Dermis blood vessel endothelial cell (primary cell): ENCODE data around the gene CPT2. TPM values are rescaled to one million over a fixed set of nuclear protein-coding genes. Genes with fewer than 3 reads are reported as not detected.

Source experiments
- DNase-seq: peaks from one replicate; pipeline ENCODE4 v3.0.0; 2010
- total RNA-seq: library from RNA; depleted of rRNA; stranded (reverse); fragments of >200 nt; gene quantifications from 2 replicates; pipeline ENCODE4 v1.2.3, GENCODE V29; 2014

Gene CPT2
- total RNA-seq = 12.4 and 14.8 TPM in 2 replicates

- DNase-seq = peak; percentile 84
Measured at GRCh38 chr1:53196485-53197290, at the start of gene CPT2. Gene CPT2 (plus strand): TSS chr1:53196824. CDS start chr1:53196944, 120 bp downstream.

DNA sequence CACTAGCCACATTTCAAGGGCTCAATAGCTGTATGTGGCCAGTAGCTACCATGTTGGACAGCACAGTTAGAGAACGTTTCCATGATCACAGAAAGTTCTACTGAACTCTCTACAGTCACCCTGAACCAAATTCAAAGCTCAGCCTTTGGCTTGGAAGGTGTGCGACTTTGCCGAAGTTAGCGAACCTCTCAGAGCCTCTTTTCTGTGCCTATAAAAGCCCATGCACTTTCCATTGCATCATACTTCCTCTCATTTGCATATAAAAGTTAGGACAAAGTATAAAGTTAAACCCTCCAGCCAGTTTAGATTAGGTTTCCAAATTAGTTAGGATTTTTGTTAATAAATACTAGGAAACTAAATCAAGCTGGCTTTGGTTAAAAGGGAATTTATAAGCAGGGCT lies 49.5 kb upstream of the CPT2 start:
- no peak for DNase-seq

- no peak for DNase-seq
Measured at GRCh38 chr1:53148123-53148522, 48.5 kb upstream of the CPT2 start.

GRCh38 chr1:53153752-53154151 lies 42.9 kb upstream of the CPT2 start:
- DNase-seq = no peak

DNA sequence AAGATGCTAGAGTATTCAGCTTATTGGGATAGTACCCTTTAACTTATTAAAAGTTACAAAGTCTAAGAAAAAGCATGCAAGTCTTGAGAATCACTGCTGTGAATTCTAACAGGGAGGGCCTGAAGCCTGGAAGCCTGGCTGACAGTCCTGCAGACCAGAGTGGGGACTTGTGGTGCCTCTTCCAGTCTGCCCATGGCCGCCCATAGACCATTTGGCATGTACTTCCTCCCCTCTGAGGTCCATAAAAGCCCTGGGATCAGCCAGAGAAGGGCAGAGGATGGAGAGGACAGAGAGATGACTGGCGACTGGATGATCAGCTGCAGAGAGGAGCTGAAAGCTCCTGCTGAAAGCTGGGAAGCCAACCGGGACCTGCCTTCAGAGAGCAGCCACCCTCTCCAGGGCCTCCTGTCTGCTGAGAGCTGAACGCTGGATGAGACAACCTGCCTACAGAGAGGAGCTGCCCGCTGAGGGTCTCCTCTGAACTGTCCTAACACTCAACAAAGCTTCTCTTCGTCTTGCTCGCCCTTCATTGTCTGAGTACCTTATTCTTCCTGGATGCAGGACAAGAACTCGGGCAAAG lies 41.7 kb upstream of the CPT2 start:
- no peak for DNase-seq

DNA sequence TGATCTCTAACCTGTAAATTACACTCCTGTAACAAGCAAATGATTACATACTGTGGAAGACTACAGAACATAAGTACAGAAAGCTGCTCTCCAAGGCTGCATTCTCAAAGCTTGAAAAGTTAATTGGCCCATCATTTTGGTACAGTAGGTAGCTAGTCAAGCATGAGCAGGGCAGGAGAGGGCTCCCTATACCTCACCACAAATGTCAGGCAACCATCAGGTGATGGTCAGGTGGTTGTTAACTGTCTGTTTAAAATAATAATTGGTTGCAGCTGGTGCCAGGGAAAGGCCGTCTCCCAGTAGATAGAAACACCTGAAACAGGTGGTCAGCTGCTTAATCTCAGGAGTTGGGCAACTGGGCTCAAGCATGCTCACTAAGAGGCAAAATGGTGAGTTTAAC lies 41.1 kb upstream of the CPT2 start:
- DNase-seq = no peak

DNA sequence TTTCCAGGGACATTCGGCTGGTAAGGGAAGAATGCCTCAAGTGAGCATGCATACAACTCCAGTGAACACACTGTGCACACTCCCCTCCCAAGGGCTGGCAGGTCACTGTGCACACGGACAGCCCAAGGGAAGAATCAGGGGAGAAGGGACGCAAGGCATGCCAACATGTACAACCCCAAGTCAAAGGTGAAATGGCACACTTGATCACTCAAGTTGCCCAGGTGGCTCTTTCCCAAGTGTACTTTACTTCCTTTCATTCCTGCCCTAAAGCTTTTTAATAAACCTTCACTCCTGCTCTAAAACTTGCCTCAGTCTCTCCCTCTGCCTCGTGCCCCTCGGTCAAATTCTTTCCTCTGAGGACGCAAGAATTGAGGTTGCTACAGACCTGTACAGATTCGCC lies 40.7 kb upstream of the CPT2 start:
- no peak for DNase-seq

DNA sequence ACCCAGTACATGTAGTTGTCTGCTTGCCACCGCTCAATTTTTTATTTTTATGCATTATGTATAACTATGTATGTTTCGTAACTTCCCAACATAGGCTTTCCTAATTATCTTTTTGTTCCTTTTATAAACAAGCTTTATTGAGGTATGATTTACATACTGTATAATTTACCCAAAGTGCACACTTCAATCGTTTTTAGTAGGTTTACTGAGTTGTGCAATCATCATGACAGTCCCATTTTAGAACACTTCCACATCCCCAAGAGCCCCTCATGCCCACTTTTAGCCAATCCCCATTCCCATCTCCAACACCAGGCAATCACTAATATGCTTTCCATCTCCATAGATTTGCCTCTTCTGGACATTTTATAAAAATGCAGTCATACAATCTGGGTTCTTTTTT lies 39.8 kb upstream of the CPT2 start:
- DNase-seq = no peak

DNA sequence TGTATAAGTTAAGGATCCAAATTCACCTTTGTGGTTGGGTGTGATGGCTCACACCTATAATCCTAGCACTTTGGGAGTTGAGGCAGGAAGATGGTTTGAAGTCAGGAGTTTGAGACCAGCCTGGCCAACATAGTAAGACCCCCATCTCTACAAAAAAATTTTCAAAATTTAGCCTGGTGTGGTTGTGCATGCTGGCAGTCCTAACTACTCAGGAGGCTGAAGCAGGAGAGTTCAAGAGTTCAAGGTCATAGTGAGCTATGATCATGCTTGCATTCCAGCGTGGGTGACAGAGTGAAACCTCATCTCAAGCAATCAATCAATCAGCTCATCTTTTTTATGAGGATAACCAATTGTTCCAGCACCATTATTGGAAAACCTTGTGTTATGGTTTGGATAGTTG lies 37.7 kb upstream of the CPT2 start:
- no peak for DNase-seq

GRCh38 chr1:53160924-53161378 lies 35.7 kb upstream of the CPT2 start:
- DNase-seq = no peak

GRCh38 chr1:53162621-53163020 lies 34.0 kb upstream of the CPT2 start:
- no peak for DNase-seq

- no peak for DNase-seq
Measured at GRCh38 chr1:53163291-53163768, 33.3 kb upstream of the CPT2 start.

DNA sequence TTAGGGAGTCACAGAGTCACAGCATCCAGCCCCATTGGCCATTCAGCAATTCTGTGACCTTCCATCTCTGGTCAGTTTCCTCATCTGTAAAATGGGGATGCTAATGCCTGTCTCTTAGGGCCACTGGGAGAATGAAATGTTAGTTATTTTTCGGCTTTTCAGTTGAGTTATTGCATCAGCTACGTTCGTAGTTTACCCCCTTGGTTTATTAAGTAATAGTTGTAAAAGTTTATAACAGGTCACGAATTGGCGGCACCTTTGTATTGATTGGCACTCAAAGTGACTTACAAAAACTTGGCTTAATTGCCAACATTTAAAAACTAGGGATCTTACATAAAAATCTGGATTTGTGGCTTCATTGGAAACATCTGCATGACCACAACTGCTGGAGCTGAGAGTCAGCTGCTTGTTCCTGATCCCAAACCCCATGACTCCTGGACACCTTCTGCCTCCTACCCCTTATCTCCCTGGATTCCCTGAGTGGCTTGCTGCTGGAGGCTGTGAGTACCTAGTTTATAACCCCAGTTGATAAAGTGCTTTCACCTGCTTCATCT lies 31.1 kb upstream of the CPT2 start:
- DNase-seq = no peak

GRCh38 chr1:53166366-53166765 lies 30.3 kb upstream of the CPT2 start:
- DNase-seq = no peak

- DNase-seq = no peak
Measured at GRCh38 chr1:53166912-53167311, 29.7 kb upstream of the CPT2 start.

- DNase-seq = peak; percentile 35
Measured at GRCh38 chr1:53172426-53173128, 24.0 kb upstream of the CPT2 start.

- DNase-seq = no peak
Measured at GRCh38 chr1:53174971-53175913, 21.4 kb upstream of the CPT2 start.

GRCh38 chr1:53176452-53177208 lies 20.0 kb upstream of the CPT2 start:
- no peak for DNase-seq

- no peak for DNase-seq
Measured at GRCh38 chr1:53180226-53180625, 16.4 kb upstream of the CPT2 start.

DNA sequence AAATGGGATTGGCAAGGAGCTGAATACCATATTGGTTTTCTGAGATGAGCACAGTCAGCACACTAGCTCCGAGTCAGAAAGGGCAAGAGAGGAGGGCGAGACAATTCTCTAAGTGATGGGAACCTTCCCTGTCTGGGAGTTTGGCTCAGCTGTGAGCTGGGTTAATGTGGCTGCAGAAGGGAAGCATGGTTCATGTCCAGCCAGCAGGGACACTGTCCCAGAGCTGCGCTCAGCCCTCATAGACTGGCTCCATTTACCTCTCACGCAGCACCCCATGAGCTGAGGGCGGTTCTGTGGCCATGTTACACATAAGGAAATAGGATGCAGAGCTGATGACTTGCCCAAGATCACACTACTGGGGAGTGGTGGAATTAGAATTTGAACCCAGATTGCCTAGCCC lies 15.7 kb upstream of the CPT2 start:
- no peak for DNase-seq

DNA sequence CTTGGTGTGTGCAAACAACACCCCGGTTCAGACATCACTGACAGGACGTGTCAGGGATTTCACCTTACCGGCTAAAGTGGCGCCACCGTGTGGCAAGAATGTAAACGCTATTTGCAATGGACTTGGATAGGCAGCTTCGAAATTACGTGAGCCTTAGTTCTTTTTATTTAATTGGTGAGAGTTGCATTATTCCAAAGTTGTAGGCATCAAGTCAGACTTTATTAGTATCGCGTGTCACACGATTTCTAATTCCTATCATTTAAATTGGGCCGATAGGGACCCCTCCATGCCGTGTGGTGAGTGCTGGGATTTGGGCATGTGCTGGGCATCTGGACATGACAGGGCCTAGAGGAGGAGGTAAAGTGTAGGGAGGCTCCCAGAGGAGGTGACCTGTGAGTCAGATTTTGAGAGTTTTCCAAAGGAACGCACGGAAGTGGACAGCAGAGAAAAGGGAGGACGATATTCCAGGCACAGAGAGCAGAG lies 14.5 kb upstream of the CPT2 start:
- peak; percentile 93 for DNase-seq
